DND-41 (cell line): ENCODE results near the gene KRT6C.

Source experiments
- CTCF ChIP-seq: IDR thresholded peaks from 2 replicates; pipeline ENCODE4 v1.5.1; 2012; ENCODE audit warnings: borderline replicate concordance, low read length, moderate library complexity, mild to moderate bottlenecking; ENCODE audit not compliant: poor library complexity, severe bottlenecking; ENCODE audit errors: extremely low read depth
- EZH2 ChIP-seq: IDR thresholded peaks from 3 replicates; pipeline ENCODE4 v1.6.1; 2012; ENCODE audit warnings: borderline replicate concordance, low read depth, mild to moderate bottlenecking, moderate library complexity, low read length, inconsistent platforms; ENCODE audit not compliant: severe bottlenecking

- TF ChIP-seq CTCF, result no peak
- TF ChIP-seq EZH2, result no peak
These were observed 24.4 kb upstream of the KRT6C start for GRCh38 chr12:52497975-52498374.
